ENCODE data around the gene MCM5. TPM values are rescaled to one million over a fixed set of nuclear protein-coding genes. Genes with fewer than 3 reads are reported as not detected.

Gene MCM5
- total RNA-seq, 1 experiment from 2014 or later, result 194 TPM

- peak; percentile 14; the same call in 1 of the 2 replicates for ATAC-seq
- peak overlapping the region; percentile 88 for H3K27ac ChIP-seq (ENCODE audit: low read depth, low read length)
- H3K9ac ChIP-seq (ENCODE audit: low read length), result peak overlapping the region; percentile 99
- no peak for DNase-seq (ENCODE audit: low read depth, low spot score)
- H3K27me3 ChIP-seq (ENCODE audit: insufficient read depth, low read length), result no peaks in the 10 kb centered on the region
- ChIA-PET CTCF (no interaction called here), RAD21 (ENCODE audit: low non-redundant PET in 1 of 2, low total read pairs in 2 of 2, uncharacterized antibody in 2 of 2, unreplicated experiment in 2 of 2) (no interaction called here), POLR2A (no interaction called here)
- BruUV-seq (replicated peaks), result no TSS peak
- no peak overlapping the region for H2AFZ ChIP-seq (ENCODE audit: low read depth, low read length, poor library complexity, severe bottlenecking)
- H3K4me2 ChIP-seq (ENCODE audit: low read length), result peak overlapping the region; percentile 85
- TF ChIP-seq YY1 (IDR thresholded peaks at IDR 0.05; ENCODE audit: extremely low read depth, insufficient replicate concordance, low read depth, low read length) (no peak), FOSL1 (IDR thresholded peaks at IDR 0.05; ENCODE audit: low read depth) (no peak), POLR2AphosphoS5 (IDR thresholded peaks at IDR 0.05; ENCODE audit: low read depth, low read length) (no peak), SRF (IDR thresholded peaks at IDR 0.05; ENCODE audit: low read depth) (no peak), REST (IDR thresholded peaks at IDR 0.05; ENCODE audit: low read depth) (no peak), JUND (IDR thresholded peaks at IDR 0.05) (no peak), ZFX (IDR thresholded peaks at IDR 0.05) (peak; percentile 42; the same call in 1 of the 2 replicates), EZH2 (IDR thresholded peaks at IDR 0.05) (no peak), CBX3 (IDR thresholded peaks at IDR 0.05; ENCODE audit: low read depth) (no peak), ATF3 (IDR thresholded peaks at IDR 0.05) (no peak), MAX (IDR thresholded peaks at IDR 0.05) (0 out of 2 replicates have a peak, but pooled peaks have one; percentile 10), ZBTB33 (IDR thresholded peaks at IDR 0.05; ENCODE audit: extremely low read depth, insufficient replicate concordance, low read length) (no peak), SIN3A (IDR thresholded peaks at IDR 0.05; ENCODE audit: low read depth) (no peak), ELF1 (IDR thresholded peaks at IDR 0.05; ENCODE audit: borderline replicate concordance, low read depth) (no peak)
- H4K20me1 ChIP-seq (ENCODE audit: insufficient read depth), result no peaks in the 10 kb centered on the region
- no peaks in the 10 kb centered on the region for H3K9me3 ChIP-seq (ENCODE audit: control insufficient read depth in 1 of 2, insufficient read depth in 1 of 2, low read depth in 1 of 2, low read length in 2 of 2)
- H3K4me3 ChIP-seq (replicated peaks in 1 of 2; ENCODE audit: low read depth in 1 of 2, low read length in 2 of 2), result peak overlapping the region; percentile 95 to 98
- intact Hi-C loops (cut with micrococcal nuclease), result no loop called here
- H3K4me1 ChIP-seq (ENCODE audit: control insufficient read depth in 1 of 2, insufficient read depth in 2 of 2, low read length in 2 of 2), result peaks cover 9 to 22% of the 10 kb centered on the region in 2 experiments; a peak in 3 of 4 replicates
- peaks cover 13 to 34% of the 10 kb centered on the region in 2 experiments for H3K36me3 ChIP-seq (ENCODE audit: control insufficient read depth in 1 of 2, insufficient read depth in 2 of 2, low read length in 2 of 2)
- H3K79me2 ChIP-seq (ENCODE audit: insufficient read depth, low read length), result peaks cover 45% of the 10 kb centered on the region
- no peaks in the 10 kb centered on the region for H3K9me2 ChIP-seq (ENCODE audit: insufficient read depth)
Measured at GRCh38 chr22:35400501-35400790, 506 bp downstream of the MCM5 start.

All from HCT116 (cell line).